ENCODE data around the gene TSPAN9.

TSPAN9 gene

DNA sequence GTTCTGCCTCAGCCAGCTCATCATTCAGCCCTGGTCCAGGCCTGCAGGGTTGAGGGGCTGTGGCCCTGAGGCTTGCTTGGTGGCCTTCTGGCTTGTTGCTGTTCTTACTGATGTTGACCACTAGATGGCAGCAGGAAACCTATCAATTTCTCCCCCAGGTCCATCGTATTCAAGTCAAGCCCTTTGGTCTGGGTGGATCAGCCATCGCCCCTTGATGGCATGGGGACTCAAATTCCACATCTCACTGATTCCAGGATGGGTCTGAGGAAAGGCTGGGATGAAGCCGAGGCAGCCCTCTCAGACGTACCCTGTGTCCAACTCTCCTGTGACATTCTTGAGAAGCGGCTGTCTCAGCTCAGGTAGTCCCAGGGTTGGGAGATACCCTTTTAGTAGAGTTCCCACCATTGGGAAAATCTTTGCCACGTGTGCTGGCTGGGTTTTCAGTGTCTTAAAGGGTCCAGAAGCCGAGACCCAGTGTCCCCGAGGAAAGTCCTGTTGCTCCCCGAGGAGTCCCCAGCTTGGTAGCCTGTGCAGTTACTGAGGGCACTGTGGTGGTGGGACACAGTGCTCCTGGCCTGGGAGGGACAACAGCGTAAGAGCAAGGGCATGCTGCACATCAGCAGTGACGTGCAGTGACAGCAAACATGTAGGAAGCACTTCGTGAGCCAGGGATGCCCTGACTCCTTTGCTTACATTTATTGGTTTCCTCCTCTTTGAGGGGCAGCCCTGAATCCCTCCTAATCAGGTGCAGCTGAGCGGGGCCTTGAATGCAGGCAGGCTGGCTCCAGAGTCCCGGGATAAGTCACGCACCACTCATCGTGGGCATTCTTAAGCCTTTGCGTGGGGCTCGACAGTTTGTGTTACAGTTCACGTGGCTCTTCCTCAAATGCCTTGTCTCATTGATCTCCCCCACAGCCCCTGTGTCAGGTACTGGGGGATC is 58.6 kb downstream of the TSPAN9 start:
- H3K27me3 ChIP-seq (ENCODE audit: insufficient read depth, low read depth, severe bottlenecking): no peaks in the 10 kb centered on the region
- H3K4me3 ChIP-seq (ENCODE audit: low read depth, low read length): no peak overlapping the region
- TF ChIP-seq CTCF (IDR thresholded peaks at IDR 0.05; ENCODE audit: low read depth, low read length): peak; percentile 82
- no peaks in the 10 kb centered on the region for H3K36me3 ChIP-seq
- H3K9me3 ChIP-seq (ENCODE audit: severe bottlenecking): no peaks in the 10 kb centered on the region
- peak; percentile 68 for DNase-seq
- peak overlapping the region; percentile 8 for H3K27ac ChIP-seq

DNA sequence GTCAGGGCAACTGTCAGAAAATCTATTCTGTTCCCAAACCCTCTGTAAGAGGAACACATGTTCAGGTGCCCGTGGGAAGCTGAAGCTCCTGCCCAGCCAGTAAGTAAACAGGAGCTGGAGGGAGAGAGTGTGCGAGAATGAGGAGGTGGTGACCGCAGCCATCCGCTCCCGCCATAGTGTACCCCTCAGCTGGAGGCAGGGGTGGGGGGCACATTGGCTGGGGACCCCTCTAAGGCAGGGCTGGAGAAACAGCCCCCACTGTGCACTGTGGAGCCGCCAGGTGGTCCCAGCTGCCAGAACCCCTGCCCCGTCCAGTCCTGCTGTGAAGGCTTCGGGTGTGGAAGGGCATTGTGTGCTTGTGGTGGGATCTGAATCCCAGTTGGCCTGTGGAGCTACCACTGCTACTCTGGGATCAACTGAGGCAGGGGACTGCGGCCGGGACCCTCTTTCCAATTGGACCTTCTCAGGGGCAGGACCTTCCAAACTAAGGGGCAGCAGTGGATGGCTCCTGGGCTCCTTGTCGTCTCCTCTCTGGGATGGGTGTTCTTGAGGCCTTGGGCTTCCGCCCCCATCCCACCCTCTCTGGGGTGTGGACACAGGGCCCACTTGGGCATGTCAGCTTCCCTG is 59.6 kb downstream of the TSPAN9 start:
- Histone ChIP-seq H3K36me3 (no peaks in the 10 kb centered on the region), H3K27me3 (ENCODE audit: insufficient read depth, low read depth, severe bottlenecking) (no peaks in the 10 kb centered on the region), H3K27ac (peak overlapping the region; percentile 8), H3K4me3 (ENCODE audit: low read depth, low read length) (no peak overlapping the region), H3K9me3 (ENCODE audit: severe bottlenecking) (no peaks in the 10 kb centered on the region)
- no peak for TF ChIP-seq CTCF (IDR thresholded peaks at IDR 0.05; ENCODE audit: low read depth, low read length)
- DNase-seq: no peak

DNA sequence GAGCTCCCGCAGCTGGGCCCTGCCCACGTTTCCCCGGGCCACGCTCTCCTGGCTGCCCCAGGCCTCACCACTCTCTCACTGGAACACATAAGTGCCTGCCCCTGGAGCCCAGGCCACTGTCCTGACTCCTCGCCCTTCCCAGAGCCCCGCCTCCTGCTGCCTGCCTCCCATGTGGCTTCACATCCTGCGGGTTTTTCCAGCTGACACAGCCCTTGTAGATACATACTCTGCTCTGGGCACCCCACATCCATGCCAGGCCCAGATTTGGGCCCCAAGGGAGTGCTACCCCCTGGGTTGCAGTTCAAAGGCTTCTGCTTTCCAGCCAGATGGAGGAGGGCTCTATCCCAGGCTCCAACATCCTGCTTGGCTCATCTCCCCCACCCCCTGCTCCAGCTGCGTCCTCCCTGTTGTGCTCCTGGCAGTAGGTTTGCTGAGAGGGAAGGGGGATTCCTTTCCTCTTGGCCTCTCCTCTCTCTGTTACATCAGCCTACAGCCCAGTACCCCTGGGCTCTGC is 60.1 kb downstream of the TSPAN9 start:
- peak; percentile 51 for DNase-seq
- H3K27ac ChIP-seq: peak overlapping the region; percentile 8
- H3K36me3 ChIP-seq: no peaks in the 10 kb centered on the region
- H3K9me3 ChIP-seq (ENCODE audit: severe bottlenecking): no peaks in the 10 kb centered on the region
- H3K4me3 ChIP-seq (ENCODE audit: low read depth, low read length): no peak overlapping the region
- no peak for TF ChIP-seq CTCF (IDR thresholded peaks at IDR 0.05; ENCODE audit: low read depth, low read length)
- no peaks in the 10 kb centered on the region for H3K27me3 ChIP-seq (ENCODE audit: insufficient read depth, low read depth, severe bottlenecking)

DNA sequence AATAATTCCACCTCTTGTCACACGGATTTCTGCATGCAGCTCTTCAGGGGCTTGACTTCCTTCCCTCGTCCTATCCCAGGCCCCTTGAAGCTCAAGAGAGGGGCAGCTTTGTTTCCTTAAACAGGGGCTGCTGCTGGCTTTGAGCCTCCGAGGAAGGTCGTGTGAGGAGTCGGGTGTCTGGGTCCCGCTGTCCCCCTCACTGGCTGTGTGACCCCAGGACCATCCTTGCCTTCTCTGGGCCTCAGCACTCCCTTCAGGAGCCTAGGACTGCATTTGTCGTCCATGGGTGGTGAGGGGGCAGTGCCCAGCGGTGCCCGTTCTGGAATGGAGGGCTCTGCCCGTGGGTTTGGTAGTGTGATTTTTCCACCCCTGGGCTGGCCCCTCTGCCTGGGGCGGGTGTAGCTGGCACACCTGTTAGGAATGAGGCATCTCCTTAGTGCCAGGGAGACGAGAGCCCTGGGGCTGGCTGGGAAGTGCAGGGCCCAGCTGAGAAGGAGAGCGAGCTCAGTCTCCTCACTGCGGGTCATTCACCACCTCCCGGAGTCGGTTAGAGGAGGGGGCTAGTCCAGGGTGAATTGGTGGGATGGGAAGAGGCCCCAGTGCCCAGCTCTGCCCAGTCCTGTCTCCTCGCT is 60.8 kb downstream of the TSPAN9 start:
- DNase-seq: no peak
- Histone ChIP-seq H3K27ac (peak overlapping the region; percentile 8), H3K36me3 (no peaks in the 10 kb centered on the region), H3K4me3 (ENCODE audit: low read depth, low read length) (no peak overlapping the region), H3K9me3 (ENCODE audit: severe bottlenecking) (no peaks in the 10 kb centered on the region), H3K27me3 (ENCODE audit: insufficient read depth, low read depth, severe bottlenecking) (no peaks in the 10 kb centered on the region)
- TF ChIP-seq CTCF (IDR thresholded peaks at IDR 0.05; ENCODE audit: low read depth, low read length): no peak

GRCh38 chr12:3138941-3139511 is 61.8 kb downstream of the TSPAN9 start:
- peak overlapping the region; percentile 71 for H3K27ac ChIP-seq
- no peak for TF ChIP-seq CTCF (IDR thresholded peaks at IDR 0.05; ENCODE audit: low read depth, low read length)
- peaks cover 6% of the 10 kb centered on the region for H3K9me3 ChIP-seq (ENCODE audit: severe bottlenecking)
- H3K4me3 ChIP-seq (ENCODE audit: low read depth, low read length): no peak overlapping the region
- no peaks in the 10 kb centered on the region for H3K27me3 ChIP-seq (ENCODE audit: insufficient read depth, low read depth, severe bottlenecking)
- no peak for DNase-seq
- no peaks in the 10 kb centered on the region; the same call in 1 of the 2 replicates for H3K36me3 ChIP-seq

Data from WERI-Rb-1 (cell line).